ENCODE measurements around the gene KLHL1.
"Not testable (repeated sequence)": the region's sequence is repeated elsewhere in the genome, so short reads cannot be mapped to it uniquely, and the experiment has no call there.

The KLHL1 gene

GRCh38 chr13:70108356-70109105 lies at the start of gene KLHL1:
Gene KLHL1 (minus strand): TSS chr13:70108452. CDS start chr13:70107699, 753 bp downstream.
- DNase-seq (ENCODE audit: low read depth in 3 of 3): no peak

GRCh38 chr13:70142658-70143057 lies 34.4 kb upstream of the KLHL1 start:
- not testable (repeated sequence) for DNase-seq (ENCODE audit: low read depth in 3 of 3)

GRCh38 chr13:70128098-70128497 lies 19.8 kb upstream of the KLHL1 start:
- DNase-seq (ENCODE audit: low read depth in 3 of 3): no peak

GRCh38 chr13:70125693-70126092 lies 17.4 kb upstream of the KLHL1 start:
- no peak for DNase-seq (ENCODE audit: low read depth in 3 of 3)

- no peak for DNase-seq (ENCODE audit: low read depth in 3 of 3)
Measured at GRCh38 chr13:70117338-70117905, 9.2 kb upstream of the KLHL1 start.

- no peak for DNase-seq (ENCODE audit: low read depth in 3 of 3)
Measured at GRCh38 chr13:70107498-70108281, 562 bp downstream of the KLHL1 start, which contains the start of gene ATXN8OS. Gene ATXN8OS (plus strand): TSS chr13:70107826.

GRCh38 chr13:70107125-70107497 lies 1.1 kb downstream of the KLHL1 start:
- no peak for DNase-seq (ENCODE audit: low read depth in 3 of 3)

- no peak for DNase-seq (ENCODE audit: low read depth in 3 of 3)
Measured at GRCh38 chr13:70104481-70104880, 3.8 kb downstream of the KLHL1 start.

GRCh38 chr13:70098669-70099068 lies 9.6 kb downstream of the KLHL1 start:
- DNase-seq (ENCODE audit: low read depth in 3 of 3): no peak

- DNase-seq (ENCODE audit: low read depth in 3 of 3): no peak
Measured at GRCh38 chr13:70090036-70090723, 18.1 kb downstream of the KLHL1 start.

GRCh38 chr13:70088926-70089325 lies 19.3 kb downstream of the KLHL1 start:
- no peak for DNase-seq (ENCODE audit: low read depth in 3 of 3)

GRCh38 chr13:70087247-70087646 lies 21.0 kb downstream of the KLHL1 start:
- DNase-seq (ENCODE audit: low read depth in 3 of 3): no peak

- no peak for DNase-seq (ENCODE audit: low read depth in 3 of 3)
Measured at GRCh38 chr13:70080012-70080411, 28.2 kb downstream of the KLHL1 start.

GRCh38 chr13:70054572-70054971 lies 53.7 kb downstream of the KLHL1 start:
- no peak for DNase-seq (ENCODE audit: low read depth in 3 of 3)

GRCh38 chr13:70051531-70051930 lies 56.7 kb downstream of the KLHL1 start:
- DNase-seq (ENCODE audit: low read depth in 3 of 3): no peak

- DNase-seq (ENCODE audit: low read depth in 3 of 3): no peak
Measured at GRCh38 chr13:70043685-70044084, 64.6 kb downstream of the KLHL1 start.

- no peak for DNase-seq (ENCODE audit: low read depth in 3 of 3)
Measured at GRCh38 chr13:70042193-70042592, 66.1 kb downstream of the KLHL1 start.

- DNase-seq (ENCODE audit: low read depth in 3 of 3): no peak
Measured at GRCh38 chr13:70034286-70034685, 74.0 kb downstream of the KLHL1 start.

GRCh38 chr13:70027551-70027950 lies 80.7 kb downstream of the KLHL1 start:
- DNase-seq (ENCODE audit: low read depth in 3 of 3): no peak

GRCh38 chr13:70023516-70023915 lies 84.7 kb downstream of the KLHL1 start:
- no peak for DNase-seq (ENCODE audit: low read depth in 3 of 3)

GRCh38 chr13:70022646-70023045 lies 85.6 kb downstream of the KLHL1 start:
- DNase-seq (ENCODE audit: low read depth in 3 of 3): no peak

GRCh38 chr13:70016116-70016515 lies 92.1 kb downstream of the KLHL1 start:
- no peak for DNase-seq (ENCODE audit: low read depth in 3 of 3)
